ENCODE data around the gene RNF141. TPM values are rescaled to one million over a fixed set of nuclear protein-coding genes. Genes with fewer than 3 reads are reported as not detected.

RNF141 gene
- total RNA-seq, 2 experiments from 2014 or later, result 17.1 to 21.0 TPM

Other genes starting within 250 kb of the RNF141 start
- 1 to 10 TPM; 6.6 to 6.9 TPM for gene SBF2, start 247.0 kb downstream of the RNF141 start, total RNA-seq
- 1 to 10 TPM; 1.5 TPM for gene ADM, start 236.1 kb downstream of the RNF141 start, total RNA-seq
- gene AMPD3, start 85.9 kb downstream of the RNF141 start, total RNA-seq, result 10 to 100 TPM; 10.5 to 13.0 TPM
- not detected for gene LYVE1, start 27.5 kb upstream of the RNF141 start, total RNA-seq
- not detected for gene IRAG1, start 152.6 kb upstream of the RNF141 start, total RNA-seq
- gene CTR9, start 210.1 kb upstream of the RNF141 start, total RNA-seq, result 10 to 100 TPM; 46.3 to 50.6 TPM